Peyer's patch (tissue), 4 donors: ENCODE data around the gene PTX4. TPM values are rescaled to one million over a fixed set of nuclear protein-coding genes. Genes with fewer than 3 reads are reported as not detected.

Experiments
- DNase-seq, 3 donors: peaks; one replicate each; pipeline ENCODE4 v3.0.0-alpha.2; 2017 to 2019
- H3K27ac ChIP-seq, 4 donors: fragments of 200-600 bp; sonication (generic); one replicate each; pipeline ENCODE4 v1.5.1; 2016 to 2019
- H3K27me3 ChIP-seq, 2 donors: fragments of 200-600 bp; sonication (generic); one replicate each; pipeline ENCODE4 v1.5.1; 2019
- H3K36me3 ChIP-seq, 3 donors: fragments of 200-600 bp; sonication (generic); one replicate each; pipeline ENCODE4 v1.5.1; 2016 to 2019
- H3K4me1 ChIP-seq, 4 donors: fragments of 200-600 bp; sonication (generic); one replicate each; pipeline ENCODE4 v1.5.1; 2016 to 2019
- H3K4me3 ChIP-seq, 4 donors: fragments of 200-600 bp; sonication (generic); 1 replicate in 3 of 4; 2 replicates in 1 of 4; pipeline ENCODE4 v1.5.1; 2016 to 2019; ENCODE audit warnings: mild to moderate bottlenecking in 1 of 4
- H3K9me3 ChIP-seq, 4 donors: fragments of 200-600 bp; sonication (generic); one replicate each; pipeline ENCODE4 v1.5.1; 2016 to 2019; ENCODE audit warnings: mild to moderate bottlenecking in 1 of 4
- POLR2A ChIP-seq, 2 donors: fragments of 450-650 bp; IDR thresholded peaks; one replicate each; pipeline ENCODE4 v1.5.1; 2017; ENCODE audit warnings: antibody characterized with exemption in 2 of 2, mild to moderate bottlenecking in 2 of 2, moderate library complexity in 2 of 2
- total RNA-seq, 4 donors: library from RNA; depleted of rRNA; stranded (reverse); fragments of >200 nt; gene quantifications; one replicate each; pipeline ENCODE4 v1.1.0, GENCODE V29; 2016
- TF ChIP-seq, protein P1 (sequence below), 6 experiments: fragments of 450-650 bp in 4 of 6; fragments of 200-600 bp in 2 of 6; sonication (generic) in 1 of 6; IDR thresholded peaks; one replicate each; pipeline ENCODE4 v1.5.1; 2017 to 2019; ENCODE audit warnings: antibody characterized with exemption in 6 of 6, mild to moderate bottlenecking in 3 of 6, moderate library complexity in 1 of 6

The PTX4 gene
- total RNA-seq, 4 donors from 2014 or later, result not detected

DNA sequence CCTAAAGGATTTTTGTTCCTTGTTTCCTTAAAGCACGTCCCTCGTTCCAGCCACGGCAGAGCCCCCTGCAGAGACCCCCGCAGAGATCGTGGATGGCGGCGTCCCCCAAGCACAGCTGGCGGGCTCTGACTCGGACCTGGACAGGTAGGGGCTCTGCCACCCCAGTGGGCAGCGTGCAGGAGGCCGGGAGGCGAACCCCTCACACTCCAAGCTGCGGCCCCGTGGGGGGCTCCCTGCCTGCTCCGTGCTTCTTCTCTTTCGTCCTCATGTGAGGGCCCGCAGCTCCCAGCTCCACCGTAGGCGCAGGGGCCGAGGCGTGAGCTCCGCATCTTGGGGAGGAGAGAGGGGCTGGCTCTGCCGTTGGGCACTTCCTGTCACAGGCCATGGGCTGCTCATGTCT lies 12.9 kb upstream of the PTX4 start:
- Histone ChIP-seq H3K27ac (no peak overlapping the region), H3K4me3 (no peak overlapping the region), H3K9me3 (no peaks in the 10 kb centered on the region), H3K36me3 (peaks cover 0 to 67% (median 0%) of the 10 kb centered on the region in 3 donors), H3K4me1 (no peaks in the 10 kb centered on the region), H3K27me3 (no peaks in the 10 kb centered on the region)
- DNase-seq, result no peak
- TF ChIP-seq, protein P1, sequence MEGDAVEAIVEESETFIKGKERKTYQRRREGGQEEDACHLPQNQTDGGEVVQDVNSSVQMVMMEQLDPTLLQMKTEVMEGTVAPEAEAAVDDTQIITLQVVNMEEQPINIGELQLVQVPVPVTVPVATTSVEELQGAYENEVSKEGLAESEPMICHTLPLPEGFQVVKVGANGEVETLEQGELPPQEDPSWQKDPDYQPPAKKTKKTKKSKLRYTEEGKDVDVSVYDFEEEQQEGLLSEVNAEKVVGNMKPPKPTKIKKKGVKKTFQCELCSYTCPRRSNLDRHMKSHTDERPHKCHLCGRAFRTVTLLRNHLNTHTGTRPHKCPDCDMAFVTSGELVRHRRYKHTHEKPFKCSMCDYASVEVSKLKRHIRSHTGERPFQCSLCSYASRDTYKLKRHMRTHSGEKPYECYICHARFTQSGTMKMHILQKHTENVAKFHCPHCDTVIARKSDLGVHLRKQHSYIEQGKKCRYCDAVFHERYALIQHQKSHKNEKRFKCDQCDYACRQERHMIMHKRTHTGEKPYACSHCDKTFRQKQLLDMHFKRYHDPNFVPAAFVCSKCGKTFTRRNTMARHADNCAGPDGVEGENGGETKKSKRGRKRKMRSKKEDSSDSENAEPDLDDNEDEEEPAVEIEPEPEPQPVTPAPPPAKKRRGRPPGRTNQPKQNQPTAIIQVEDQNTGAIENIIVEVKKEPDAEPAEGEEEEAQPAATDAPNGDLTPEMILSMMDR (IDR thresholded peaks at IDR 0.05), result no peak
- TF ChIP-seq POLR2A (IDR thresholded peaks at IDR 0.05), result no peak

DNA sequence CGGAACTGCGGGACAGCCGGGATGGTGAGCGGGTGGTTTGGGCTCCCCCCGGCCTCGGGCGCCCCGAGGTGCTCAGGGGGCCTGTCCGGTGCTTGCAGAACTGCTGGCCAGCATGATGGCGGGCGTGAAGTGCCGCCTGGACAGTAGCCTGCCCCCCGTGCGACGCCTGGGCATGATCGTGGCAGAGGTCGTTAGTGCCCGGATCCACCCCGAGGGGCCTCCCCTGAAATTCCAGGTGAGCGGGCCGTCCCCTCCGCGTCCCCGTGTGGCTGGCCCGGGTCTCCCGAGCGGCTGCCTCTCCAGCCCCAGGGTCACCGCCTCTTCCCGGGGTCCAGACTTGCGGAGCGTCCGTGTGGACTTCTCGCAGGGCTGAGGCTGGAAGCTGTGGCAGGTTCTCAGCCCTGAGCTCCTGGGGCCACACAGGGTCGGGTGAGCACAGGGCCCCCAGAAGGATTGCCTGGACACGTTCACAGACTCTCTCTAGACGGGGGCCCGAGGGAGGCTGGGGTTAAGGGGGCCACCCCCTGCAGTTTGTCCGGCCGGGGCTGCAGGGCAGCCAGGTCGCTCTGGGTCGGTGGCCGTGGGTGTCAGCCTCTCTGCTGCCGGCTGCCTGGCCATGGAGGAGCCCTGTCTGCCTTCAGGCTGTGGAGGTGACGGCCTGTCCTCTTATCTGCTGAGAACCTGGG lies 11.9 kb upstream of the PTX4 start:
- no peaks in the 10 kb centered on the region for H3K4me1 ChIP-seq
- H3K27me3 ChIP-seq, result no peaks in the 10 kb centered on the region
- no peak overlapping the region for H3K4me3 ChIP-seq
- peaks cover 0 to 77% (median 0%) of the 10 kb centered on the region in 3 donors for H3K36me3 ChIP-seq
- H3K9me3 ChIP-seq, result no peaks in the 10 kb centered on the region
- TF ChIP-seq POLR2A (IDR thresholded peaks at IDR 0.05), result no peak
- TF ChIP-seq, protein P1 (IDR thresholded peaks at IDR 0.05), result no peak
- DNase-seq, result no peak
- H3K27ac ChIP-seq, result no peak overlapping the region

DNA sequence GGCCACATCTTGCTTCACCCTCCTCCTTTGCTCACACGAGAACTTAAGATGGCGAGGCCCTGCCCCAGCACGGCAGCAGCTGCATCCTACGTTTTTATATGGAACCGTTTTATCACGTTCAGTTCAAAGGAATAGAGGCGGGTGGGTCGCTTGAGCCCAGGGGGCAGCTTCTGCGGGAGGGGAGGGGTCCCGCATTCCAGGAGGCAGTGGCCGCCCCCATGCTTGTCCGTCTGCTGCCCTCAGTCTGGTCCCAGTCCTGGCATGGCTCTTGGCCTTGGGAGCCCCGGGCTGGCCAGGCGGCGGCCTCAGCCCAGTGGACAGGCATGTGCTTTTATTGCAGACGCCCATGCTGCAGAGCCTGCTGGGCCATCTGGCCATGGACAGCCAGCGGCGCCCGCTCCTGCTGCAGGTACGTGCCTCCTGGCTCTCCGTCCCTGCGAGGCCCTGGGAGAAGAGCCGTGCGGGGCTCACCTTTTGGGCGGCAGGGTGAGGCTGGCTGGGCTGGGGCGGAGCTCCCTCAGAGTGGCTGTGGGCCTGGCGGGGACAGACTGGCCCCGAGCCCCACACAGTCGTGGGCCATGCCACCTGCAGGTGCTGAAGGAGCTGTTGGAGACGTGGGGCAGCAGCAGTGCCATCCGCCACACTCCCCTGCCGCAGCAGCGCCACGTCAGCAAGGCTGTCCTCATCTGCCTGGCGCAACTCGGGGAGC lies 11.2 kb upstream of the PTX4 start:
- Histone ChIP-seq H3K36me3 (peaks cover 0 to 80% (median 0%) of the 10 kb centered on the region in 3 donors), H3K4me3 (no peak overlapping the region), H3K27me3 (no peaks in the 10 kb centered on the region), H3K9me3 (no peaks in the 10 kb centered on the region), H3K27ac (no peak overlapping the region), H3K4me1 (peaks cover 0 to 4% (median 0%) of the 10 kb centered on the region in 4 donors)
- TF ChIP-seq, protein P1 (IDR thresholded peaks at IDR 0.05), result no peak
- TF ChIP-seq POLR2A (IDR thresholded peaks at IDR 0.05), result no peak
- no peak for DNase-seq

DNA sequence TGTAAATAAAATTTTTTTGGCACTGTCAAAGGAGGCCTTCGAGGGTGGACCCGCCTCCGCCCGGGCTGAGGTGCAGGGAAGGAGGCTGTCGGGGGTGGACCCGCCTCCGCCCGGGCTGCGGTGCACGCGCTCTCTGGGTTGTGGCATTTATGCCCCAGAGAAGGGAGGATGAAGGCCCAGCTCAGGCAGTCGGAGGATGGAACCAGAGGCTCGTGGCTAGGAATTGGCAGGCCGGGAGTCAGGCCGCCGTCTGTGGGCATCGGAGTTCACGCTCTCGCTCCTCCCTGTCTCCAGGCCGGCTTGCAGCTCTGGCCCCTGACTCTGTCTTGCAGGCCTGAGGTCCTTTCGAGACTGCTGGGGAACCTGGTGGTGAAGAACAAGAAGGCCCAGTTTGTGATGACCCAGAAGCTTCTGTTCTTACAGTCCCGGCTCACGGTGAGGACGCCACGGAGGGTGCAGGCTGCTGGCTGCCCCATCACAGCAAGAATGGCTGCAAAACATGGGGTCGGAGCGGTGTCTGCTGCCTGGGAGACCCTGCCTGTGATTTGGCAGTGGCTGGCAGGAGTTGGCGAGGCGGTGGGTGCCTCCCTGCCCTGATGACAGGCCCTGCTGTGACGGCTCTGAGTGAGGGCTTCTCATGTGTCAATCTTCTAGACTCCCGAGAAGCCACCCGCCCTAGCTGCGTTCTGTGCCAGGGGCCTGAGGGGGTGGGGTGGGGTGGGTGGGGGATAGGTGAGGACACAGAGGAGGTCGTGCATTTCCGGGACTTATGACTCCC lies 10.3 kb upstream of the PTX4 start:
- H3K9me3 ChIP-seq, result no peaks in the 10 kb centered on the region
- no peak overlapping the region for H3K4me3 ChIP-seq
- H3K27me3 ChIP-seq, result no peaks in the 10 kb centered on the region
- TF ChIP-seq, protein P1 (IDR thresholded peaks at IDR 0.05), result no peak
- TF ChIP-seq POLR2A (IDR thresholded peaks at IDR 0.05), result no peak
- no peak for DNase-seq
- no peak overlapping the region for H3K27ac ChIP-seq
- H3K4me1 ChIP-seq, result peaks cover 0 to 13% (median 4%) of the 10 kb centered on the region in 4 donors
- peaks cover 0 to 83% (median 0%) of the 10 kb centered on the region in 3 donors for H3K36me3 ChIP-seq

DNA sequence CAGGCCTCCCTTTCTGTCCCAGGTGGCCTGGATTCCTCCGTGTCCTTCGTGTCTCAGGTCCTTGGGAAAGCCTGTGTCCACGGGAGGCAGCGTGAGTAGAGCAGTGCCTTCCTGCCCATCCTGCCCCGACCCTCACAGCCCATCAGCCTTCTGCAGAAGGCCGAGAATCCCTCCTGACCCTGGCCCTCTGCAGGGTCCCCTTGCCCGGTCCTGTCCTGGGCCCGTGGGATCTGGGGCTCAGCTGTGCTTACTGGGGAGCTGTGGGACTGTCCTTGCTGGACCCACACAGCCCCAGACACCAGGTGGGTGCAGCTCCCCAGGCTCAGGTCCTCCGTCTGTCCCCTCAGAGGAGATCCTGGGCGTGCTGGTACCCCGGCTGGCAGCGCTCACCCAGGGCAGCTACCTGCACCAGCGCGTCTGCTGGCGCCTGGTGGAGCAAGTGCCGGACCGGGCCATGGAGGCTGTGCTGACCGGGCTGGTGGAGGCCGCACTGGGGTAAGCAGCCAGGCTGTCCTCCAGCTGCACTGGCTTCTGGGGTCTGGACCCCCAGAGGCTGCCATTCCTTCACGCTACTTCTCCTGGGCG lies 8.4 kb upstream of the PTX4 start:
- Histone ChIP-seq H3K27me3 (no peaks in the 10 kb centered on the region), H3K27ac (no peak overlapping the region), H3K4me3 (no peak overlapping the region), H3K4me1 (peaks cover 5 to 24% (median 11%) of the 10 kb centered on the region in 4 donors), H3K36me3 (peaks cover 0 to 67% (median 0%) of the 10 kb centered on the region in 3 donors), H3K9me3 (no peaks in the 10 kb centered on the region)
- peak in 1 of 3 donors; percentile 44 for DNase-seq
- TF ChIP-seq POLR2A (IDR thresholded peaks at IDR 0.05), result no peak
- TF ChIP-seq, protein P1 (IDR thresholded peaks at IDR 0.05), result no peak
